CD14-positive monocyte (primary cell): ENCODE measurements around the gene SATB2. TPM values are rescaled to one million over a fixed set of nuclear protein-coding genes. Genes with fewer than 3 reads are reported as not detected.

Experiments used
- DNase-seq, 3 donors: peaks; one replicate each; pipeline ENCODE4 v3.0.0-alpha.2; 2011 to 2022
- H2AFZ ChIP-seq: 2 replicates; pipeline ENCODE4 v1.6.0; 2012; ENCODE audit warnings: mild to moderate bottlenecking, low read depth, low read length, inconsistent platforms; ENCODE audit not compliant: insufficient read depth, poor library complexity, severe bottlenecking
- H3K27ac ChIP-seq, 2 donors: 1 replicate in 1 of 2; 2 replicates in 1 of 2; pipeline ENCODE4 v1.5.1; 2012 to 2013; ENCODE audit warnings: low read length in 2 of 2, control low read depth in 1 of 2, inconsistent platforms in 1 of 2, low read depth in 1 of 2, mild to moderate bottlenecking in 1 of 2
- H3K27me3 ChIP-seq, 2 donors: one replicate each; pipeline versions ENCODE4 v1.6.0 to v1.6.1; 2011 to 2013; ENCODE audit warnings: low read length in 2 of 2; ENCODE audit not compliant: control insufficient read depth in 2 of 2, insufficient read depth in 2 of 2
- H3K36me3 ChIP-seq, 2 donors: replicated peaks in 1 of 2; 1 replicate in 1 of 2; 2 replicates in 1 of 2; pipeline versions ENCODE4 v1.5.1 to v1.6.1; 2012 to 2013; ENCODE audit warnings: low read length in 2 of 2, control low read depth in 1 of 2, inconsistent platforms in 1 of 2, mild to moderate bottlenecking in 1 of 2; ENCODE audit not compliant: insufficient read depth in 2 of 2, control insufficient read depth in 1 of 2
- H3K4me1 ChIP-seq, 2 donors: 1 replicate in 1 of 2; 2 replicates in 1 of 2; pipeline versions ENCODE4 v1.5.1 to v1.6.1; 2012 to 2013; ENCODE audit warnings: low read length in 2 of 2, control low read depth in 1 of 2, inconsistent platforms in 1 of 2, mild to moderate bottlenecking in 1 of 2, moderate library complexity in 1 of 2; ENCODE audit not compliant: insufficient read depth in 2 of 2, control insufficient read depth in 1 of 2
- H3K4me2 ChIP-seq: replicated peaks from 2 replicates; pipeline ENCODE3; 2012; ENCODE audit warnings: low read length, moderate library complexity, mild to moderate bottlenecking; ENCODE audit not compliant: poor library complexity, severe bottlenecking; ENCODE audit errors: extremely low read depth
- H3K4me3 ChIP-seq, 3 experiments: fragments of 200-600 bp in 1 of 3; sonication (generic) in 1 of 3; replicated peaks in 1 of 3; 1 replicate in 2 of 3; 2 replicates in 1 of 3; pipeline ENCODE4 v1.5.1; 2011 to 2013; ENCODE audit warnings: low read length in 3 of 3, mild to moderate bottlenecking in 3 of 3, control low read depth in 2 of 3, low read depth in 2 of 3, inconsistent platforms in 1 of 3, moderate library complexity in 1 of 3
- H3K79me2 ChIP-seq: 2 replicates; pipeline ENCODE4 v1.6.0; 2012; ENCODE audit warnings: mild to moderate bottlenecking, control low read depth, inconsistent platforms, low read length, moderate library complexity; ENCODE audit not compliant: insufficient read depth
- H3K9ac ChIP-seq: 2 replicates; pipeline ENCODE4 v1.6.0; 2017; ENCODE audit warnings: low read length, mild to moderate bottlenecking; ENCODE audit not compliant: insufficient read depth, poor library complexity, severe bottlenecking
- H3K9me3 ChIP-seq, 2 donors: replicated peaks in 1 of 2; 1 replicate in 1 of 2; 2 replicates in 1 of 2; pipeline versions ENCODE4 v1.5.1 to v1.6.1; 2012 to 2013; ENCODE audit warnings: low read length in 2 of 2, control low read depth in 1 of 2; ENCODE audit not compliant: control insufficient read depth in 1 of 2, insufficient read depth in 1 of 2
- H4K20me1 ChIP-seq: 2 replicates; pipeline ENCODE4 v1.6.0; 2012; ENCODE audit warnings: mild to moderate bottlenecking, low read length, control low read depth, moderate library complexity; ENCODE audit not compliant: insufficient read depth
- H3K27ac Mint-ChIP-seq, 7 donors: one replicate each; pipeline ENCODE4 v1.8.0; 2020; ENCODE audit warnings: mild to moderate bottlenecking in 7 of 7, mixed read lengths in 7 of 7, moderate library complexity in 6 of 7, inconsistent platforms in 2 of 7
- H3K27me3 Mint-ChIP-seq, 3 donors: one replicate each; pipeline ENCODE4 v1.8.0; 2021 to 2022; ENCODE audit warnings: low read depth in 3 of 3, mild to moderate bottlenecking in 3 of 3, mixed read lengths in 3 of 3, moderate library complexity in 3 of 3, inconsistent platforms in 1 of 3
- H3K36me3 Mint-ChIP-seq, 2 donors: one replicate each; pipeline ENCODE4 v1.8.0; 2020; ENCODE audit warnings: mixed read lengths in 2 of 2, inconsistent platforms in 1 of 2, mild to moderate bottlenecking in 1 of 2
- H3K4me1 Mint-ChIP-seq: one replicate; pipeline ENCODE4 v1.8.0; 2020; ENCODE audit warnings: mild to moderate bottlenecking, mixed read lengths
- H3K4me3 Mint-ChIP-seq, 2 donors: one replicate each; pipeline ENCODE4 v1.8.0; 2020; ENCODE audit warnings: mild to moderate bottlenecking in 2 of 2, mixed read lengths in 2 of 2, moderate library complexity in 1 of 2
- H3K9me3 Mint-ChIP-seq, 7 donors: one replicate each; pipeline ENCODE4 v1.8.0; 2020 to 2022; ENCODE audit warnings: mixed read lengths in 7 of 7, mild to moderate bottlenecking in 6 of 7, moderate library complexity in 6 of 7, inconsistent platforms in 2 of 7
- CTCF ChIP-seq: fragments of 200-600 bp; IDR thresholded peaks from one replicate; pipeline ENCODE4 v1.8.0; 2022; ENCODE audit warnings: antibody characterized with exemption, mild to moderate bottlenecking
- WGBS: methylation state at CpG from one replicate; pipeline ENCODE4 v1.1.5; 2013; ENCODE audit warnings: missing lambda C conversion rate; ENCODE audit not compliant: insufficient coverage; 5-methylcytosine and 5-hydroxymethylcytosine counted together
- intact Hi-C, 2 donors: fragments of 100-400 bp; cut with micrococcal nuclease; formaldehyde crosslinking; loops; one replicate each; pipeline versions ENCODE4 v1.15.0 to v1.15.1; 2023
- polyA plus RNA-seq, 3 donors: library from polyadenylated mRNA; depleted of rRNA in 1 of 3; unstranded in 2 of 3; stranded (reverse) in 1 of 3; fragments of 300-500 nt in 2 of 3; fragments of >200 nt in 1 of 3; fragmentation: Illumina TruSeq in 2 of 3; gene quantifications; 1 replicate in 2 of 3; 2 replicates in 1 of 3; pipeline ENCODE4 v1.2.3, GENCODE V29; 2012 to 2021

The SATB2 gene
- polyA plus RNA-seq, 3 donors: 0.13 to 0.69 (median 0.14) TPM

DNA sequence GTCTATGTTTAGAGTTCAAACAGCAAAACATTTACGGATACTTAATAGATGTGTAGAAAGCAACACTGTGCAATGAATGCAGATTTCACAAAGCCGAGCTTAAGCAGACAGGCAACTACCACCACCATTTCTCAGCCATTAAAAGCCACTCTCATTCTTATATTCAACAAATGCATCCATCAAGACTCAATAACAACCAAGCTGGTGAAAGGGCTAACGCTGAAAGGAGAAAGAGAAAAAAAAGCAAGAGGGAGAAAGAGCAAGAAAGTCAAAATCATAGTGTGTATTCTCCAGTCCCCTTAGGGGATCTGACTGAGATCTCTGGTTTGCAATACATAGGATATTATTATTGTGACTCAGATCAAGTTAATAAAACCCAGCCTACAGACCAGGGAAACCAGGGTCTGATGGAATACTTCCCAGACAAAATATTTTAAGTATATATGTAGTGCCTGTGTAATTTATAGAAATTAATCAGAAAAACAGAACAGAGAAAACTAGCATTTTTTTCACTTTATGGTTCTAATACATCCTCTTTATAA, 14.1 kb downstream of the SATB2 start:
- Histone ChIP-seq H3K9me3 (no peaks in the 10 kb centered on the region), H4K20me1 (no peaks in the 10 kb centered on the region), H3K9ac (no peak overlapping the region), H3K27ac (no peak overlapping the region), H2AFZ (no peak overlapping the region), H3K4me3 (no peak overlapping the region), H3K27me3 (peaks cover 20 to 30% of the 10 kb centered on the region in 2 donors), H3K36me3 (no peaks in the 10 kb centered on the region), H3K4me1 (no peaks in the 10 kb centered on the region), H3K4me2 (no peak overlapping the region), H3K79me2 (no peaks in the 10 kb centered on the region)
- intact Hi-C loops: no loop called here
- peaks cover 0 to 2% (median 0%) of the 10 kb centered on the region in 7 donors for H3K9me3 Mint-ChIP-seq
- no peaks in the 10 kb centered on the region for H3K4me1 Mint-ChIP-seq
- no peak for DNase-seq
- H3K36me3 Mint-ChIP-seq: no peaks in the 10 kb centered on the region
- no CpG with 5 or more reads among the region's 3 CpGs for WGBS
- no peak overlapping the region for H3K27ac Mint-ChIP-seq
- no peak overlapping the region for H3K4me3 Mint-ChIP-seq
- H3K27me3 Mint-ChIP-seq: peaks cover 15 to 33% (median 23%) of the 10 kb centered on the region in 3 donors
- TF ChIP-seq CTCF: no peak

GRCh38 chr2:199442173-199442572, 15.6 kb downstream of the SATB2 start:
- Histone ChIP-seq H3K4me1 (no peaks in the 10 kb centered on the region), H4K20me1 (no peaks in the 10 kb centered on the region), H3K36me3 (no peaks in the 10 kb centered on the region), H3K79me2 (no peaks in the 10 kb centered on the region), H3K27me3 (peaks cover 14 to 21% of the 10 kb centered on the region in 2 donors), H3K9me3 (no peaks in the 10 kb centered on the region), H3K9ac (no peak overlapping the region), H2AFZ (no peak overlapping the region), H3K4me3 (no peak overlapping the region), H3K4me2 (no peak overlapping the region), H3K27ac (no peak overlapping the region)
- TF ChIP-seq CTCF: no peak
- Mint-ChIP-seq H3K4me3 (no peak overlapping the region), H3K4me1 (no peaks in the 10 kb centered on the region), H3K27me3 (peaks cover 16 to 26% (median 19%) of the 10 kb centered on the region in 3 donors), H3K27ac (no peak overlapping the region), H3K36me3 (no peaks in the 10 kb centered on the region), H3K9me3 (peaks cover 0 to 2% (median 0%) of the 10 kb centered on the region in 7 donors)
- no peak for DNase-seq
- WGBS: 98% methylated on average over 4 of the region's 7 CpGs
- intact Hi-C loops: no loop called here
